GM23338 (cell line): ENCODE measurements around the gene IQGAP2. TPM values are rescaled to one million over a fixed set of nuclear protein-coding genes. Genes with fewer than 3 reads are reported as not detected.

Experiments
- ATAC-seq: fragments of 200-7000 bp; cut with Tn5 transposase; 3 replicates; pipeline ENCODE4 v1.9.1; 2020
- DNase-seq: peaks from one replicate; pipeline ENCODE4 v3.0.0-alpha.2; 2015; ENCODE audit warnings: low spot score
- H2AFZ ChIP-seq: fragments of 200-600 bp; sonication (generic); 2 replicates; pipeline ENCODE4 v1.8.0; 2016; ENCODE audit warnings: antibody characterized with exemption, mild to moderate bottlenecking, moderate library complexity
- H3F3A ChIP-seq: fragments of 200-600 bp; sonication (generic); replicated peaks from 2 replicates; pipeline ENCODE4 v1.8.0; 2017; ENCODE audit warnings: antibody characterized with exemption, mixed run types, low read depth
- H3K27ac ChIP-seq: fragments of 200-600 bp; sonication (generic); 2 replicates; pipeline ENCODE4 v1.6.1; 2016; ENCODE audit warnings: low read depth
- H3K27me3 ChIP-seq: fragments of 200-600 bp; sonication (generic); 2 replicates; pipeline ENCODE4 v1.8.0; 2016; ENCODE audit warnings: mild to moderate bottlenecking, mixed run types, moderate library complexity; ENCODE audit not compliant: insufficient read depth
- H3K36me3 ChIP-seq: fragments of 200-600 bp; sonication (generic); 2 replicates; pipeline ENCODE4 v1.8.0; 2016; ENCODE audit warnings: mild to moderate bottlenecking; ENCODE audit not compliant: insufficient read depth
- H3K4me1 ChIP-seq: fragments of 200-600 bp; sonication (generic); 2 replicates; pipeline ENCODE4 v1.8.0; 2016; ENCODE audit warnings: mild to moderate bottlenecking, moderate library complexity; ENCODE audit not compliant: insufficient read depth
- H3K4me2 ChIP-seq: fragments of 200-600 bp; sonication (generic); 2 replicates; pipeline ENCODE4 v1.7.1; 2017; ENCODE audit warnings: mixed run types
- H3K4me3 ChIP-seq: fragments of 200-600 bp; sonication (generic); 2 replicates; pipeline ENCODE4 v1.6.1; 2016; ENCODE audit warnings: mixed run types
- H3K79me2 ChIP-seq: fragments of 200-600 bp; sonication (generic); replicated peaks from 2 replicates; pipeline ENCODE4 v1.8.0; 2017; ENCODE audit warnings: mild to moderate bottlenecking; ENCODE audit not compliant: insufficient read depth
- H3K9me2 ChIP-seq: fragments of 200-600 bp; sonication (generic); 2 replicates; pipeline ENCODE4 v1.8.0; 2017; ENCODE audit not compliant: insufficient read depth
- H4K20me1 ChIP-seq: fragments of 200-600 bp; sonication (generic); replicated peaks from 2 replicates; pipeline ENCODE4 v1.8.0; 2017; ENCODE audit warnings: mild to moderate bottlenecking; ENCODE audit not compliant: insufficient read depth
- H3K27ac Mint-ChIP-seq: 2 replicates; pipeline ENCODE4 v1.8.0; 2020; ENCODE audit warnings: inconsistent platforms, mild to moderate bottlenecking, moderate library complexity, mixed read lengths
- H3K27me3 Mint-ChIP-seq: 3 replicates; pipeline ENCODE4 v1.8.0; 2022; ENCODE audit warnings: low read depth, mild to moderate bottlenecking, moderate library complexity, mixed read lengths, inconsistent platforms; ENCODE audit not compliant: insufficient read depth, poor library complexity
- H3K36me3 Mint-ChIP-seq: 3 replicates; pipeline ENCODE4 v1.8.0; 2021; ENCODE audit warnings: low read depth, mild to moderate bottlenecking, inconsistent platforms, moderate library complexity, mixed read lengths
- H3K4me1 Mint-ChIP-seq: 3 replicates; pipeline ENCODE4 v1.8.0; 2020; ENCODE audit warnings: mild to moderate bottlenecking, inconsistent platforms, mixed read lengths
- H3K4me3 Mint-ChIP-seq: 3 replicates; pipeline ENCODE4 v1.8.0; 2021; ENCODE audit warnings: moderate library complexity, mild to moderate bottlenecking, inconsistent platforms, mixed read lengths
- H3K9me3 Mint-ChIP-seq: 3 replicates; pipeline ENCODE4 v1.8.0; 2020; ENCODE audit warnings: moderate library complexity, mild to moderate bottlenecking, inconsistent platforms, mixed read lengths
- EZH2 ChIP-seq: fragments of 200-600 bp; sonication (generic); IDR thresholded peaks from one replicate; pipeline ENCODE4 v1.8.0; 2017; ENCODE audit warnings: antibody characterized with exemption, mild to moderate bottlenecking, low read depth; ENCODE audit not compliant: unreplicated experiment
- EZH2phosphoT487 ChIP-seq: fragments of 200-600 bp; sonication (generic); IDR thresholded peaks from one replicate; pipeline ENCODE4 v1.8.1; 2018; ENCODE audit warnings: antibody characterized with exemption; ENCODE audit not compliant: unreplicated experiment
- JUNB ChIP-seq: IDR thresholded peaks from one replicate; pipeline ENCODE4 v1.6.1; 2016; ENCODE audit warnings: antibody characterized with exemption; ENCODE audit not compliant: unreplicated experiment
- NANOG ChIP-seq: IDR thresholded peaks from 2 replicates; pipeline ENCODE4 v1.6.1; 2016; ENCODE audit warnings: antibody characterized with exemption, borderline replicate concordance
- POLR2AphosphoS5 ChIP-seq: IDR thresholded peaks from 2 replicates; pipeline ENCODE4 v1.6.1; 2016; ENCODE audit warnings: antibody characterized with exemption, low read depth
- ZNF331 ChIP-seq: fragments of 250-450 bp; sonication (Bioruptor Pico); IDR thresholded peaks from 2 replicates; pipeline ENCODE4 v1.5.0; 2020; ENCODE audit warnings: low read depth, mild to moderate bottlenecking, moderate library complexity
- ZNF462 ChIP-seq: fragments of 250-450 bp; sonication (Bioruptor Pico); IDR thresholded peaks from 2 replicates; pipeline ENCODE4 v1.5.0; 2020; ENCODE audit warnings: mild to moderate bottlenecking, moderate library complexity
- polyA plus RNA-seq: library from polyadenylated mRNA; unstranded; fragments of >200 nt; fragmentation: Nextera tagmentation; extraction: Ambion mirVana; gene quantifications from 2 replicates; pipeline ENCODE4 v1.2.1, GENCODE V29; 2016
- total RNA-seq: library from RNA; depleted of rRNA; stranded (reverse); fragments of >200 nt; shearing (Covaris generic); gene quantifications from 2 replicates; pipeline ENCODE4 v1.2.3, GENCODE V29; 2014

Gene IQGAP2
- total and polyA plus RNA-seq, 2 experiments from 2014 or later: 60.0 to 86.5 TPM

DNA sequence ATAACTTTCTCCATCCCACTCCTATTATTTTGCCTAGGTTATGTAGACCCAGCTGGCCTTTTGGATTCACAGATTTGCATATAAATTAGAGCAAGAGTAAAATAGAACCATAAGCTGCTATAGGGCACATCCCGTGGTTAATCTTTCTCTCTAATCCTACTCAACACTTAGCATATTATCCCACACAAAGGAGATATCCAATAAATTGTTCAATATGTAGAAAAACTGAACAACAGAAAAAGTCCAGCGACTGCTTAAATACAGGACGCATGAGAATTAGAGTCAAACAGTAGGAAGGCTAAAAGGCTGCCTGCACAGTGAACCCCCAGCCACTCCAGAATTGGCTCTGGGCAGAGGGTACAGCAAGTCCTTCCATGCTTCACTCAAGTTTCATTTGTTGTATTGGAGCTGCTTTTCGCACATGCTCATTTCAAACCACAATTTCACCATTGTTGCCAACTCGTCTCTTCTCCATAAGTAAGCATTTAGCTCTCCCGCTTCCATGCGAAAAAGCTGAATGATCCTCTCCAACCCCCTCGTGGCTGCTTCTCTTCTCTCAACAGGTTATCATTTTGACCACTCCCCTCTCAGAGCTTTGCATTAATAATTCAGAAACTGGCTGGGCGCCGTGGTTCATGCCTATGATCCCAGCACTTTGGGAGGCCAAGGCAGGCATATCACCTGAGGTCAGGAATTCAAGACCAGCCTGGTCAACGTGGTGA lies 14.1 kb upstream of the IQGAP2 start:
- Histone ChIP-seq H3K79me2 (no peaks in the 10 kb centered on the region), H3K27me3 (no peaks in the 10 kb centered on the region), H2AFZ (peak overlapping the region; percentile 94), H3K36me3 (no peaks in the 10 kb centered on the region), H3K27ac (no peak overlapping the region), H3F3A (no peaks in the 10 kb centered on the region), H3K4me1 (peaks cover 24% of the 10 kb centered on the region), H3K4me2 (0 out of 2 replicates have a peak overlapping the region, but pooled peaks have one; percentile 20), H3K9me2 (no peaks in the 10 kb centered on the region), H4K20me1 (no peaks in the 10 kb centered on the region), H3K4me3 (no peak overlapping the region)
- no peak for ATAC-seq
- Mint-ChIP-seq H3K27me3 (no peaks in the 10 kb centered on the region), H3K4me1 (peaks cover 31% of the 10 kb centered on the region), H3K4me3 (no peak overlapping the region), H3K9me3 (no peaks in the 10 kb centered on the region), H3K27ac (peak overlapping the region; percentile 2; the same call in 1 of the 2 replicates), H3K36me3 (no peaks in the 10 kb centered on the region)
- TF ChIP-seq POLR2AphosphoS5 (no peak), ZNF331 (no peak), EZH2phosphoT487 (no peak), ZNF462 (no peak), NANOG (no peak), EZH2 (no peak), JUNB (no peak)
- DNase-seq: no peak
